ENCODE measurements around the gene IER3. TPM values are rescaled to one million over a fixed set of nuclear protein-coding genes. Genes with fewer than 3 reads are reported as not detected.

Gene IER3
- total and polyA plus RNA-seq, 2 of the 8 experiments (the other 6 are each of a cell fraction or from before 2014, with no cell fraction given) = 11.9 to 26.5 TPM

- H3K56ac ChIP-seq (replicated peaks; ENCODE audit: insufficient read length, low read depth, low read length) = peak within 1 kb of the TSS; percentile 91
- H3K9me3 ChIP-seq (ENCODE audit: insufficient read depth in 2 of 2, low read depth in 1 of 2, low read length in 1 of 2) = no peaks in the 10 kb centered on the region
- peak within 1 kb of the TSS; percentile 92 to 98 (median 96) for H3K9ac ChIP-seq (replicated peaks in 1 of 4; ENCODE audit: extremely low read depth in 1 of 4, low read depth in 3 of 4, low read length in 3 of 4)
- H3K18ac ChIP-seq (ENCODE audit: extremely low read depth, low read length) = peak within 1 kb of the TSS; percentile 68
- H2BK15ac ChIP-seq (ENCODE audit: low read length) = no peak within 1 kb of the TSS
- peaks cover 6 to 51% of the 10 kb centered on the region in 2 experiments for H3K79me2 ChIP-seq (ENCODE audit: control insufficient read depth in 1 of 2, insufficient read depth in 2 of 2, low read length in 2 of 2)
- WGBS, 2 experiments (ENCODE audit: extremely low coverage in 1 of 2, insufficient coverage in 1 of 2, insufficient read length in 1 of 2, insufficient replicate concordance in 2 of 2, low coverage in 1 of 2, low lambda C conversion rate in 2 of 2, missing lambda C conversion rate in 1 of 2) = 1% methylated on average over 20 of the region's 38 CpGs; no CpG with 5 or more reads in 1 of the 2 experiments
- H3K79me1 ChIP-seq (ENCODE audit: low read depth, low read length) = peaks cover under 1% of the 10 kb centered on the region; the same call in 1 of the 2 replicates
- peak within 1 kb of the TSS; percentile 44 for H3K4ac ChIP-seq (replicated peaks; ENCODE audit: insufficient read length, low read depth, low read length)
- no peaks in the 10 kb centered on the region for H3K27me3 ChIP-seq (replicated peaks in 1 of 4; ENCODE audit: control insufficient read depth in 3 of 4, extremely low read depth in 1 of 4, insufficient read depth in 3 of 4, low read length in 3 of 4)
- peak within 1 kb of the TSS; percentile 78 for H4K5ac ChIP-seq (ENCODE audit: insufficient read length, low read depth, low read length)
- H3K14ac ChIP-seq (ENCODE audit: insufficient read length) = peak within 1 kb of the TSS; percentile 6
- peaks cover 0 to 4% (median 1%) of the 10 kb centered on the region in 4 experiments; a peak in 6 of 7 replicates for H3K4me1 ChIP-seq (replicated peaks in 1 of 4; ENCODE audit: control insufficient read depth in 3 of 4, insufficient read depth in 4 of 4, low read length in 3 of 4)
- ChIA-PET POLR2A (ENCODE audit: partially characterized antibody) (interaction anchor here (0.8 to 35.9 kb wide), 18 partner anchors 16 to 367 kb away, joined by 3 to 732 read pairs (median 6); partner anchors contain the start of genes DDR1, DHX16, FLOT1 and IER3), CTCF (ENCODE audit: partially characterized antibody) (interaction anchor here (1.1 to 8.2 kb wide), 7 partner anchors 12 to 123 kb away, joined by 3 to 61 read pairs (median 11); no protein-coding TSS in a partner anchor)
- no peak within 1 kb of the TSS for H2BK20ac ChIP-seq (ENCODE audit: low read length)
- peak; percentile 95 for DNase-seq (ENCODE audit: low read depth in 1 of 2, low spot score in 2 of 2)
- H2AK5ac ChIP-seq (ENCODE audit: low read depth, low read length) = peak within 1 kb of the TSS; percentile 66; the same call in 1 of the 2 replicates
- H4K20me1 ChIP-seq (replicated peaks in 1 of 2; ENCODE audit: control insufficient read depth in 1 of 2, insufficient read depth in 2 of 2, low read length in 2 of 2) = peaks cover 8 to 18% of the 10 kb centered on the region in 2 experiments
- H3K27ac ChIP-seq (ENCODE audit: low read depth, low read length) = peak within 1 kb of the TSS; percentile 97
- H3K4me2 ChIP-seq (ENCODE audit: insufficient read depth in 1 of 2, low read depth in 2 of 2, low read length in 2 of 2) = peak within 1 kb of the TSS; percentile 81 to 84
- no peak within 1 kb of the TSS for H2AFZ ChIP-seq (ENCODE audit: low read length)
- FAIRE-seq = peak; percentile 68
- peak within 1 kb of the TSS; percentile 97 for H4K91ac ChIP-seq (replicated peaks; ENCODE audit: insufficient read length, low read length)
- H3K4me3 ChIP-seq (ENCODE audit: extremely low read depth in 1 of 4, insufficient read depth in 2 of 4, low read depth in 3 of 4, low read length in 4 of 4) = peak within 1 kb of the TSS; percentile 96 to 100 (median 96)
- peak within 1 kb of the TSS; percentile 91 for H2BK5ac ChIP-seq (ENCODE audit: low read depth, low read length)
- H3K36me3 ChIP-seq (ENCODE audit: control insufficient read depth in 2 of 4, insufficient read depth in 4 of 4, low read length in 3 of 4) = peaks cover 22 to 37% (median 29%) of the 10 kb centered on the region in 4 experiments
- no peak within 1 kb of the TSS for H2BK12ac ChIP-seq (ENCODE audit: low read depth, low read length)
- H3K23ac ChIP-seq (ENCODE audit: insufficient read length) = no peak within 1 kb of the TSS
- peaks cover 13% of the 10 kb centered on the region for H3K23me2 ChIP-seq (ENCODE audit: low read depth, low read length)
- peak within 1 kb of the TSS; percentile 91 for H4K8ac ChIP-seq (ENCODE audit: extremely low read depth, insufficient read depth, low read length)
- peak within 1 kb of the TSS; percentile 68 for H2BK120ac ChIP-seq (replicated peaks; ENCODE audit: low read depth, low read length)
- TF ChIP-seq TBP (IDR thresholded peaks at IDR 0.05; ENCODE audit: low read depth, low read length) (peak; percentile 95), GABPA (IDR thresholded peaks at IDR 0.05; ENCODE audit: borderline replicate concordance, insufficient read depth, low read length) (no peak), CTCF (IDR thresholded peaks at IDR 0.05; ENCODE audit: control extremely low read depth in 1 of 3, insufficient read depth in 1 of 3, low read depth in 1 of 3, low read length in 3 of 3) (no peak), CHD1 (IDR thresholded peaks at IDR 0.05; ENCODE audit: low read depth, low read length) (peak; percentile 86), JUN (IDR thresholded peaks at IDR 0.05; ENCODE audit: low read depth, low read length) (no peak), FOSL1 (IDR thresholded peaks at IDR 0.05; ENCODE audit: insufficient read depth, low read depth, low read length) (no peak)
- TF ChIP-seq, protein P1, sequence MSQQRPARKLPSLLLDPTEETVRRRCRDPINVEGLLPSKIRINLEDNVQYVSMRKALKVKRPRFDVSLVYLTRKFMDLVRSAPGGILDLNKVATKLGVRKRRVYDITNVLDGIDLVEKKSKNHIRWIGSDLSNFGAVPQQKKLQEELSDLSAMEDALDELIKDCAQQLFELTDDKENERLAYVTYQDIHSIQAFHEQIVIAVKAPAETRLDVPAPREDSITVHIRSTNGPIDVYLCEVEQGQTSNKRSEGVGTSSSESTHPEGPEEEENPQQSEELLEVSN (IDR thresholded peaks at IDR 0.05) = peak; percentile 51; the same call in 1 of the 2 replicates
Measured at GRCh38 chr6:30719791-30720737, 24.3 kb downstream of the IER3 start, which contains the start of gene TUBB. TSS of gene TUBB (plus strand) at chr6:30720352. CDS start at chr6:30720507, 155 bp downstream.
